Neural progenitor cell (in vitro differentiated cells): Measurements from ENCODE around the gene TLE4. TPM values are rescaled to one million over a fixed set of nuclear protein-coding genes. Genes with fewer than 3 reads are reported as not detected.

Source experiments
- DNase-seq: peaks from one replicate; pipeline ENCODE4 v3.0.0-alpha.2; 2016; ENCODE audit warnings: low spot score
- H2AFZ ChIP-seq: fragments of 200-600 bp; sonication (generic); replicated peaks from 2 replicates; pipeline ENCODE4 v1.6.1; 2016; ENCODE audit warnings: antibody characterized with exemption
- H3F3A ChIP-seq: fragments of 200-600 bp; sonication (generic); 2 replicates; pipeline ENCODE4 v1.6.1; 2016; ENCODE audit warnings: antibody characterized with exemption, low read depth
- H3K27ac ChIP-seq: fragments of 200-600 bp; sonication (generic); 2 replicates; pipeline ENCODE4 v1.5.1; 2016; ENCODE audit warnings: mild to moderate bottlenecking
- H3K27me3 ChIP-seq: fragments of 200-600 bp; sonication (generic); 2 replicates; pipeline ENCODE4 v1.6.1; 2016; ENCODE audit warnings: mild to moderate bottlenecking, moderate library complexity
- H3K36me3 ChIP-seq: fragments of 200-600 bp; sonication (generic); 2 replicates; pipeline ENCODE4 v1.5.1; 2016
- H3K4me1 ChIP-seq: fragments of 200-600 bp; sonication (generic); 2 replicates; pipeline ENCODE4 v1.6.1; 2016; ENCODE audit warnings: mixed run types
- H3K4me2 ChIP-seq: fragments of 200-600 bp; sonication (generic); 2 replicates; pipeline ENCODE4 v1.6.1; 2016
- H3K4me3 ChIP-seq: fragments of 200-600 bp; sonication (generic); 2 replicates; pipeline ENCODE4 v1.5.1; 2016
- H3K79me2 ChIP-seq: fragments of 200-600 bp; sonication (generic); 2 replicates; pipeline ENCODE4 v1.6.1; 2016; ENCODE audit warnings: low read depth
- H3K9ac ChIP-seq: fragments of 200-600 bp; sonication (generic); 2 replicates; pipeline ENCODE4 v1.6.1; 2016
- H3K9me3 ChIP-seq: fragments of 200-600 bp; sonication (generic); 2 replicates; pipeline ENCODE4 v1.5.1; 2016; ENCODE audit warnings: low read depth
- H4K20me1 ChIP-seq: fragments of 200-600 bp; sonication (generic); 2 replicates; pipeline ENCODE4 v1.6.1; 2016; ENCODE audit warnings: low read depth
- H3K27ac Mint-ChIP-seq: 3 replicates; pipeline ENCODE4 v1.8.0; 2021; ENCODE audit warnings: mixed read lengths
- H3K27me3 Mint-ChIP-seq: 2 replicates; pipeline ENCODE4 v1.8.0; 2022; ENCODE audit warnings: low read depth, mild to moderate bottlenecking, inconsistent platforms, moderate library complexity, mixed read lengths; ENCODE audit not compliant: insufficient read depth
- H3K36me3 Mint-ChIP-seq: 3 replicates; pipeline ENCODE4 v1.8.0; 2021; ENCODE audit warnings: mixed read lengths
- H3K4me1 Mint-ChIP-seq: 3 replicates; pipeline ENCODE4 v1.8.0; 2021; ENCODE audit warnings: mixed read lengths
- H3K4me3 Mint-ChIP-seq: 3 replicates; pipeline ENCODE4 v1.8.0; 2021; ENCODE audit warnings: mild to moderate bottlenecking, moderate library complexity, mixed read lengths
- H3K9me3 Mint-ChIP-seq: 3 replicates; pipeline ENCODE4 v1.8.0; 2020; ENCODE audit warnings: mixed read lengths
- EZH2 ChIP-seq: fragments of 200-600 bp; sonication (generic); IDR thresholded peaks from 2 replicates; pipeline ENCODE4 v1.6.1; 2017; ENCODE audit warnings: antibody characterized with exemption, mild to moderate bottlenecking, moderate library complexity
- EZH2phosphoT487 ChIP-seq: fragments of 200-600 bp; sonication (generic); IDR thresholded peaks from 2 replicates; pipeline ENCODE4 v1.6.1; 2017; ENCODE audit warnings: antibody characterized with exemption
- total RNA-seq: library from RNA; depleted of rRNA; stranded (reverse); fragments of >200 nt; gene quantifications from 2 replicates; pipeline ENCODE4 v1.2.3, GENCODE V29; 2015; ENCODE audit warnings: low replicate concordance
- TF ChIP-seq, protein P1 (sequence below): fragments of 200-600 bp; sonication (generic); IDR thresholded peaks from 2 replicates; pipeline ENCODE4 v1.5.1; 2017; ENCODE audit warnings: antibody characterized with exemption, mild to moderate bottlenecking

Gene TLE4
- total RNA-seq, 1 donor from 2014 or later: 265 TPM

DNA sequence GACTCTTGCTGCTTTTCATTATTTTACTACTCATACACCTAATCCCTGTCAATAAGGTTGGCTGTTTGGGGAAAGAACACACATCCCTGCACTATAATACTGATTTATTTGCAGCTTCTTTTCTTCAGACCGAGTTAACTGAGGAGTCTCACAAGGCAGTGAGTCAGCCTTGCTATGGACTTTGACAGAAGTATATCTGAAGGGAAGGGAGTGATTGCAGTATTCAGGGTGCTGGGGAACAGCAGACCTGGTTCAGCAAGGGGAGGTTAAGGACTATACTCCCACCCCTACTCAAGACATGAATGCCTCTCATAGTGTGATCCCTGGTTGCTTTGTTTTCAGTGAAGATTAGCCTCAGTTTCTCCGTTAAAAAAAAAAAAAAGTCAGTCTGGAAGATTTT is 99.8 kb downstream of the TLE4 start:
- peaks cover 97% of the 10 kb centered on the region for H3K79me2 ChIP-seq
- TF ChIP-seq EZH2phosphoT487 (no peak), EZH2 (no peak)
- no peak for DNase-seq
- no peaks in the 10 kb centered on the region for H3K9me3 ChIP-seq
- H3K9ac ChIP-seq: no peak overlapping the region
- Mint-ChIP-seq H3K4me1 (peaks cover 51% of the 10 kb centered on the region), H3K27ac (no peak overlapping the region), H3K36me3 (peaks cover 77% of the 10 kb centered on the region), H3K9me3 (peaks cover 23% of the 10 kb centered on the region), H3K4me3 (no peak overlapping the region), H3K27me3 (peaks cover 10% of the 10 kb centered on the region)
- no peak overlapping the region for H3K4me3 ChIP-seq
- H3K4me2 ChIP-seq: peak overlapping the region; percentile 25
- H3K27ac ChIP-seq: peak overlapping the region; percentile 88
- H3F3A ChIP-seq: peaks cover 46% of the 10 kb centered on the region
- no peaks in the 10 kb centered on the region for H3K36me3 ChIP-seq
- peaks cover 82% of the 10 kb centered on the region for H4K20me1 ChIP-seq
- H3K4me1 ChIP-seq: peaks cover 74% of the 10 kb centered on the region
- no peaks in the 10 kb centered on the region for H3K27me3 ChIP-seq
- H2AFZ ChIP-seq: no peak overlapping the region

DNA sequence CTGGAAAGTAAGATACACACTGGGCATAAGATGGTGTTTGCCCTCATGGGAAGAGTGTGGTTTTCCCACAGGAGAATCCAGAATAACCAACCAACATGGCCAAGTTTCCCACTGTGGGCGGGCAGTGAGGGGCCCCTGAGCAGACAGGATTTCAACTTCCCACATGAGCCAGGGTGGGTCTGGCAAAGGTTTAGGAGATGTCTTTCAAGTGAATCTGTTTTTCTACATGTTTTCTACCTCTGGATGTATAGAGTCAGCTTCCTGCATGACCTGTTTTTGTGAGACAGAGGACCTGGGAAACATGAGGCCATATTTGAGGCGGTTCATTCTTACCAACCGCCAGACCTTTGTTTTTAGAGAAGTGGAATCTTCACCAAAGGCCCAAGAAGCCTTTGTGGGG is 100.5 kb downstream of the TLE4 start:
- Histone ChIP-seq H3K9ac (no peak overlapping the region), H3K4me3 (no peak overlapping the region), H3K9me3 (no peaks in the 10 kb centered on the region), H3K79me2 (peaks cover 97% of the 10 kb centered on the region), H3F3A (peaks cover 39% of the 10 kb centered on the region), H4K20me1 (peaks cover 75% of the 10 kb centered on the region), H3K36me3 (peaks cover 2% of the 10 kb centered on the region), H3K27ac (no peak overlapping the region), H3K4me1 (peaks cover 67% of the 10 kb centered on the region), H2AFZ (no peak overlapping the region), H3K27me3 (no peaks in the 10 kb centered on the region), H3K4me2 (no peak overlapping the region)
- H3K4me3 Mint-ChIP-seq: no peak overlapping the region
- peaks cover 28% of the 10 kb centered on the region for H3K9me3 Mint-ChIP-seq
- H3K27ac Mint-ChIP-seq: no peak overlapping the region
- H3K36me3 Mint-ChIP-seq: peaks cover 82% of the 10 kb centered on the region
- H3K27me3 Mint-ChIP-seq: peaks cover 10% of the 10 kb centered on the region
- TF ChIP-seq, protein P1, sequence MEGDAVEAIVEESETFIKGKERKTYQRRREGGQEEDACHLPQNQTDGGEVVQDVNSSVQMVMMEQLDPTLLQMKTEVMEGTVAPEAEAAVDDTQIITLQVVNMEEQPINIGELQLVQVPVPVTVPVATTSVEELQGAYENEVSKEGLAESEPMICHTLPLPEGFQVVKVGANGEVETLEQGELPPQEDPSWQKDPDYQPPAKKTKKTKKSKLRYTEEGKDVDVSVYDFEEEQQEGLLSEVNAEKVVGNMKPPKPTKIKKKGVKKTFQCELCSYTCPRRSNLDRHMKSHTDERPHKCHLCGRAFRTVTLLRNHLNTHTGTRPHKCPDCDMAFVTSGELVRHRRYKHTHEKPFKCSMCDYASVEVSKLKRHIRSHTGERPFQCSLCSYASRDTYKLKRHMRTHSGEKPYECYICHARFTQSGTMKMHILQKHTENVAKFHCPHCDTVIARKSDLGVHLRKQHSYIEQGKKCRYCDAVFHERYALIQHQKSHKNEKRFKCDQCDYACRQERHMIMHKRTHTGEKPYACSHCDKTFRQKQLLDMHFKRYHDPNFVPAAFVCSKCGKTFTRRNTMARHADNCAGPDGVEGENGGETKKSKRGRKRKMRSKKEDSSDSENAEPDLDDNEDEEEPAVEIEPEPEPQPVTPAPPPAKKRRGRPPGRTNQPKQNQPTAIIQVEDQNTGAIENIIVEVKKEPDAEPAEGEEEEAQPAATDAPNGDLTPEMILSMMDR: no peak
- no peak for TF ChIP-seq EZH2
- no peak for TF ChIP-seq EZH2phosphoT487
- DNase-seq: no peak
- H3K4me1 Mint-ChIP-seq: peaks cover 47% of the 10 kb centered on the region

DNA sequence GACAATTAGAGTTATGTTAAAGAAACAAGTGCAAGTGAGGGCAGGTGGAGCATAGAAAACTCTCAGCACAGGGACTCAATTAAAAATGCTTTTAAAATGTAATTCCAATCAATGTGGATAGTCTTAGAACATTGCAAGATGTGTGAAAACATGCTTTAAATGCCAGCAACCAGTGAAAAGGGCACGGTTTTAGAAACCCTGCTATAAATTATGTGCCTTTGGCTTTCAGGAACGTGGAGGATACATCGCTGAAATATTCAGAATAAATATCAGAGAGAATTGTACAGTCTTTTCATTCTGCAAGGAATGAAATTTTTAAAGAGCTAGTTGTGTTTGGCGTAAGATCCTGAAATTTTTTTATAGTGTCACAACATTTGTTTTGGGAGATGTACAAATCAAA is 101.1 kb downstream of the TLE4 start:
- no peak overlapping the region for H3K27ac ChIP-seq
- H4K20me1 ChIP-seq: peaks cover 68% of the 10 kb centered on the region
- peaks cover 32% of the 10 kb centered on the region for H3K9me3 Mint-ChIP-seq
- peaks cover 41% of the 10 kb centered on the region for H3K4me1 Mint-ChIP-seq
- peaks cover 97% of the 10 kb centered on the region for H3K79me2 ChIP-seq
- no peak overlapping the region for H3K4me3 ChIP-seq
- TF ChIP-seq, protein P1: no peak
- no peak for TF ChIP-seq EZH2
- H3K36me3 Mint-ChIP-seq: peaks cover 84% of the 10 kb centered on the region
- H3K36me3 ChIP-seq: peaks cover 9% of the 10 kb centered on the region
- H3K4me3 Mint-ChIP-seq: no peak overlapping the region
- no peaks in the 10 kb centered on the region for H3K9me3 ChIP-seq
- H3F3A ChIP-seq: peaks cover 32% of the 10 kb centered on the region
- peaks cover 8% of the 10 kb centered on the region for H3K27me3 Mint-ChIP-seq
- no peak overlapping the region for H3K4me2 ChIP-seq
- no peak overlapping the region for H2AFZ ChIP-seq
- H3K27me3 ChIP-seq: no peaks in the 10 kb centered on the region
- DNase-seq: no peak
- no peak overlapping the region for H3K27ac Mint-ChIP-seq
- no peak overlapping the region for H3K9ac ChIP-seq
- H3K4me1 ChIP-seq: peaks cover 61% of the 10 kb centered on the region

DNA sequence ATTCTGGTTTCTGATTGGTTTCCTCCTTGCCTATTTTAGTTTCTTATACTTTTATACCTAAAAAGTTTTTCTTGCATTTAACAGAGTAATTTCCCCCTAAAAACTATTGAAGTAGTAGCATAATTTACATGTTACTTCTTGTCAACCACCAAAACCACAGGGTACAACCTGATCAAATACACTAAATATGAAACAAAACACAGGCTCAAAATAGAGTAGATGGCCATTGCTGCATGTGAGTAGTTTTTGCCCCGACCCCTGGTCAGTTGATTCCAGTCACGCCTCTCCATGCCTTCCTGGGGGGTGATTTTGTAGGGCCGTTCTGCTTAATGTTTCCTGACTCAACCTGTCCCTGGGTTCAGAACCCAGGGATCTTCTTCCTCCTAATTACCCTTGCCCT is 101.8 kb downstream of the TLE4 start:
- peaks cover 25% of the 10 kb centered on the region for H3F3A ChIP-seq
- Mint-ChIP-seq H3K9me3 (peaks cover 31% of the 10 kb centered on the region), H3K36me3 (peaks cover 82% of the 10 kb centered on the region), H3K4me1 (peaks cover 34% of the 10 kb centered on the region), H3K27ac (peak overlapping the region; percentile 16), H3K4me3 (no peak overlapping the region), H3K27me3 (peaks cover 6% of the 10 kb centered on the region)
- H3K9ac ChIP-seq: no peak overlapping the region
- H3K9me3 ChIP-seq: no peaks in the 10 kb centered on the region
- DNase-seq: no peak
- H3K27ac ChIP-seq: no peak overlapping the region
- H3K4me3 ChIP-seq: no peak overlapping the region
- H3K27me3 ChIP-seq: no peaks in the 10 kb centered on the region
- TF ChIP-seq EZH2 (no peak), EZH2phosphoT487 (no peak)
- TF ChIP-seq, protein P1: no peak
- no peak overlapping the region for H3K4me2 ChIP-seq
- H3K36me3 ChIP-seq: peaks cover 12% of the 10 kb centered on the region
- H3K79me2 ChIP-seq: peaks cover 97% of the 10 kb centered on the region
- H2AFZ ChIP-seq: no peak overlapping the region
- H4K20me1 ChIP-seq: peaks cover 61% of the 10 kb centered on the region
- H3K4me1 ChIP-seq: peaks cover 53% of the 10 kb centered on the region
